DOHH2 (cell line): ENCODE measurements around the gene KCNN1.

Experiments
- H3F3A ChIP-seq: fragments of 200-600 bp; sonication (generic), shearing (Covaris generic); 2 replicates; pipeline ENCODE4 v1.6.0; 2016; ENCODE audit warnings: antibody characterized with exemption, mild to moderate bottlenecking; ENCODE audit not compliant: control insufficient read depth, insufficient read depth
- H3K27ac ChIP-seq: fragments of 200-600 bp; sonication (generic); 2 replicates; pipeline ENCODE4 v1.5.1; 2014; ENCODE audit warnings: low read depth, mild to moderate bottlenecking, low read length, moderate library complexity
- H3K27me3 ChIP-seq: fragments of 200-600 bp; sonication (generic); 2 replicates; pipeline ENCODE4 v1.6.1; 2014; ENCODE audit warnings: mild to moderate bottlenecking, low read length, mixed read lengths; ENCODE audit not compliant: control insufficient read depth
- H3K36me3 ChIP-seq: fragments of 200-600 bp; sonication (generic); 2 replicates; pipeline ENCODE4 v1.6.1; 2014; ENCODE audit warnings: mild to moderate bottlenecking, low read length, moderate library complexity, mixed read lengths; ENCODE audit not compliant: control insufficient read depth
- H3K4me1 ChIP-seq: fragments of 200-600 bp; sonication (generic); 2 replicates; pipeline ENCODE4 v1.6.1; 2014; ENCODE audit warnings: mild to moderate bottlenecking, low read length, mixed read lengths; ENCODE audit not compliant: control insufficient read depth
- H3K4me2 ChIP-seq: fragments of 200-600 bp; sonication (generic); 2 replicates; pipeline ENCODE4 v1.6.0; 2014; ENCODE audit warnings: mild to moderate bottlenecking, low read length, moderate library complexity
- H3K4me3 ChIP-seq: fragments of 200-600 bp; sonication (generic); 2 replicates; pipeline ENCODE4 v1.5.1; 2014; ENCODE audit warnings: mild to moderate bottlenecking, low read length, mixed read lengths
- H3K79me2 ChIP-seq: fragments of 200-600 bp; sonication (generic); 2 replicates; pipeline ENCODE4 v1.6.1; 2014; ENCODE audit warnings: mild to moderate bottlenecking, low read length, mixed read lengths; ENCODE audit not compliant: control insufficient read depth
- H3K9me2 ChIP-seq: fragments of 200-600 bp; sonication (generic); replicated peaks from 2 replicates; pipeline ENCODE4 v1.6.1; 2014; ENCODE audit warnings: mild to moderate bottlenecking, low read length, mixed read lengths; ENCODE audit not compliant: control insufficient read depth
- H3K9me3 ChIP-seq: fragments of 200-600 bp; sonication (generic); 2 replicates; pipeline ENCODE4 v1.6.1; 2014; ENCODE audit warnings: antibody characterized with exemption, low read length, mixed read lengths; ENCODE audit not compliant: control insufficient read depth, insufficient read depth
- H4K20me1 ChIP-seq: fragments of 200-600 bp; sonication (generic); 2 replicates; pipeline ENCODE4 v1.6.0; 2014; ENCODE audit warnings: low read depth, mild to moderate bottlenecking, antibody characterized with exemption, low read length, moderate library complexity; ENCODE audit not compliant: control insufficient read depth, insufficient read depth
- CTCF ChIP-seq: fragments of 200-600 bp; sonication (generic); IDR thresholded peaks from one replicate; pipeline ENCODE4 v1.5.1; 2014; ENCODE audit warnings: antibody characterized with exemption, mild to moderate bottlenecking, low read depth, low read length; ENCODE audit not compliant: poor library complexity, severe bottlenecking
- EZH2phosphoT487 ChIP-seq: fragments of 200-600 bp; sonication (generic); IDR thresholded peaks from 2 replicates; pipeline ENCODE4 v1.6.1; 2017; ENCODE audit warnings: borderline replicate concordance, mild to moderate bottlenecking, antibody characterized with exemption, low read length, moderate library complexity, mixed read lengths

The KCNN1 gene

GRCh38 chr19:18007044-18007916, 40.4 kb downstream of the KCNN1 start:
- peaks cover 28% of the 10 kb centered on the region for H3K4me1 ChIP-seq
- no peaks in the 10 kb centered on the region for H3K9me2 ChIP-seq
- peak; percentile 98 for TF ChIP-seq CTCF
- no peak for TF ChIP-seq EZH2phosphoT487
- peaks cover 3% of the 10 kb centered on the region; the same call in 1 of the 2 replicates for H4K20me1 ChIP-seq
- H3K27me3 ChIP-seq: no peaks in the 10 kb centered on the region
- peaks cover 37% of the 10 kb centered on the region for H3K79me2 ChIP-seq
- no peaks in the 10 kb centered on the region for H3K9me3 ChIP-seq
- peak overlapping the region; percentile 13; the same call in 1 of the 2 replicates for H3K27ac ChIP-seq
- peak overlapping the region; percentile 63 for H3K4me3 ChIP-seq
- H3K4me2 ChIP-seq: peak overlapping the region; percentile 75
- H3K36me3 ChIP-seq: peaks cover 48% of the 10 kb centered on the region
- no peaks in the 10 kb centered on the region for H3F3A ChIP-seq

- no peaks in the 10 kb centered on the region for H3K9me2 ChIP-seq
Observed at GRCh38 chr19:18007917-18008673, 41.2 kb downstream of the KCNN1 start, which contains the start of gene ARRDC2. ARRDC2 (plus strand) TSS chr19:18008170; CDS start chr19:18008311, 141 bp downstream.

GRCh38 chr19:18008814-18009213, 41.9 kb downstream of the KCNN1 start:
- peaks cover 58% of the 10 kb centered on the region for H3K36me3 ChIP-seq
- H3K27ac ChIP-seq: no peak overlapping the region
- H3K4me3 ChIP-seq: no peak overlapping the region
- TF ChIP-seq EZH2phosphoT487 (no peak), CTCF (no peak)
- H3K79me2 ChIP-seq: peaks cover 24% of the 10 kb centered on the region
- no peaks in the 10 kb centered on the region for H3F3A ChIP-seq
- peaks cover 3% of the 10 kb centered on the region; the same call in 1 of the 2 replicates for H4K20me1 ChIP-seq
- peaks cover 19% of the 10 kb centered on the region for H3K4me1 ChIP-seq
- H3K4me2 ChIP-seq: no peak overlapping the region
- no peaks in the 10 kb centered on the region for H3K9me2 ChIP-seq
- no peaks in the 10 kb centered on the region for H3K9me3 ChIP-seq
- H3K27me3 ChIP-seq: no peaks in the 10 kb centered on the region

More at GRCh38 chr19:18007917-18008673, 41.2 kb downstream of the KCNN1 start, which contains the start of gene ARRDC2:
- no peak for TF ChIP-seq CTCF
- TF ChIP-seq EZH2phosphoT487: no peak
- peaks cover 53% of the 10 kb centered on the region for H3K36me3 ChIP-seq
- peaks cover 3% of the 10 kb centered on the region; the same call in 1 of the 2 replicates for H4K20me1 ChIP-seq
- no peaks in the 10 kb centered on the region for H3F3A ChIP-seq
- H3K4me1 ChIP-seq: peaks cover 20% of the 10 kb centered on the region
- peak within 1 kb of the TSS; percentile 68 for H3K4me3 ChIP-seq
- H3K79me2 ChIP-seq: peaks cover 29% of the 10 kb centered on the region
- no peaks in the 10 kb centered on the region for H3K27me3 ChIP-seq
- H3K4me2 ChIP-seq: peak within 1 kb of the TSS; percentile 75
- no peaks in the 10 kb centered on the region for H3K9me3 ChIP-seq
- H3K27ac ChIP-seq: peak within 1 kb of the TSS; percentile 13; the same call in 1 of the 2 replicates
